CD4-positive, alpha-beta memory T cell (primary cell): ENCODE results near the gene DNPEP. TPM values are rescaled to one million over a fixed set of nuclear protein-coding genes. Genes with fewer than 3 reads are reported as not detected.
A peak's percentile ranks its signal among the peaks of the same experiment; 100 is the strongest.

Experiments used
- CTCF ChIA-PET: fragments of 350-600 bp; sonication (Branson Sonifier 250); formaldehyde crosslinking; loops from one replicate; lab custom pipeline; 2021; ENCODE audit warnings: inconsistent platforms; ENCODE audit not compliant: partially characterized antibody; lab: Charles Lee
- POLR2A ChIA-PET: fragments of 350-600 bp; sonication (Branson Sonifier 250); formaldehyde crosslinking; loops from one replicate; lab custom pipeline; 2021; ENCODE audit not compliant: partially characterized antibody; lab: Charles Lee
- DNase-seq, 5 donors: peaks; one replicate each; pipeline versions ENCODE4 v3.0.0 to v3.0.0-alpha.2; 2020 to 2022; ENCODE audit warnings: mixed read lengths in 1 of 5
- H3K27ac ChIP-seq: one replicate; pipeline ENCODE4 v1.7.0; 2013; ENCODE audit warnings: low read depth, low read length
- H3K27me3 ChIP-seq: 2 replicates; pipeline ENCODE4 v1.7.0; 2013; ENCODE audit warnings: mild to moderate bottlenecking, low read length, moderate library complexity; ENCODE audit not compliant: insufficient read depth
- H3K36me3 ChIP-seq: 2 replicates; pipeline ENCODE4 v1.7.0; 2013; ENCODE audit warnings: mild to moderate bottlenecking, low read length, moderate library complexity; ENCODE audit not compliant: insufficient read depth
- H3K4me1 ChIP-seq: 2 replicates; pipeline ENCODE4 v1.7.0; 2013; ENCODE audit warnings: mild to moderate bottlenecking, low read length, moderate library complexity; ENCODE audit not compliant: insufficient read depth
- H3K4me3 ChIP-seq, 2 donors: one replicate each; pipeline ENCODE4 v1.7.0; 2013; ENCODE audit warnings: low read length in 2 of 2, mild to moderate bottlenecking in 1 of 2
- H3K9me3 ChIP-seq, 2 donors: one replicate each; pipeline ENCODE4 v1.7.0; 2013; ENCODE audit warnings: low read length in 2 of 2, control low read depth in 1 of 2; ENCODE audit not compliant: control insufficient read depth in 1 of 2
- H3K27ac Mint-ChIP-seq, 7 donors: one replicate each; pipeline ENCODE4 v1.8.0; 2020 to 2021; ENCODE audit warnings: mixed read lengths in 7 of 7, mild to moderate bottlenecking in 6 of 7, inconsistent platforms in 3 of 7, moderate library complexity in 3 of 7
- H3K27me3 Mint-ChIP-seq, 2 donors: one replicate each; pipeline ENCODE4 v1.8.0; 2020 to 2021; ENCODE audit warnings: mixed read lengths in 2 of 2
- H3K36me3 Mint-ChIP-seq, 2 donors: one replicate each; pipeline ENCODE4 v1.8.0; 2020 to 2021; ENCODE audit warnings: mixed read lengths in 2 of 2, inconsistent platforms in 1 of 2, mild to moderate bottlenecking in 1 of 2
- H3K4me1 Mint-ChIP-seq, 4 donors: one replicate each; pipeline ENCODE4 v1.8.0; 2020 to 2021; ENCODE audit warnings: mixed read lengths in 4 of 4, mild to moderate bottlenecking in 1 of 4
- H3K4me3 Mint-ChIP-seq, 8 donors: one replicate each; pipeline ENCODE4 v1.8.0; 2020 to 2021; ENCODE audit warnings: mixed read lengths in 8 of 8, mild to moderate bottlenecking in 7 of 8, moderate library complexity in 6 of 8, inconsistent platforms in 3 of 8
- H3K9me3 Mint-ChIP-seq, 8 donors: one replicate each; pipeline ENCODE4 v1.8.0; 2020 to 2021; ENCODE audit warnings: mixed read lengths in 8 of 8, mild to moderate bottlenecking in 5 of 8, inconsistent platforms in 3 of 8, moderate library complexity in 1 of 8
- intact Hi-C: fragments of 100-400 bp; cut with micrococcal nuclease; formaldehyde crosslinking; loops from one replicate; pipeline ENCODE4 v1.15.1; 2023
- polyA plus RNA-seq, 2 donors: library from polyadenylated mRNA; unstranded; fragments of 300-500 nt; fragmentation: Illumina TruSeq; gene quantifications; one replicate each; pipeline ENCODE4 v1.2.3, GENCODE V29; 2021
- total RNA-seq, 2 experiments: library from RNA; stranded (reverse); gene quantifications; one replicate each; pipeline ENCODE4 v1.2.3, GENCODE V29; 2021

DNPEP gene
- total and polyA plus RNA-seq, 4 experiments from 2014 or later, result 57.8 to 75.9 (median 71.8) TPM

GRCh38 chr2:219419012-219419324, 31.3 kb upstream of the DNPEP start:
- Mint-ChIP-seq H3K4me3 (no peak overlapping the region), H3K27me3 (peaks cover 18 to 36% of the 10 kb centered on the region in 2 donors), H3K9me3 (peaks cover 0 to 2% (median 0%) of the 10 kb centered on the region in 8 donors), H3K27ac (no peak overlapping the region), H3K4me1 (peaks cover 0 to 1% (median 0%) of the 10 kb centered on the region in 4 donors), H3K36me3 (peaks cover 0 to 3% of the 10 kb centered on the region in 2 donors)
- no peak overlapping the region for H3K4me3 ChIP-seq
- no peaks in the 10 kb centered on the region for H3K27me3 ChIP-seq
- H3K4me1 ChIP-seq, result no peaks in the 10 kb centered on the region
- no peak for DNase-seq
- POLR2A ChIA-PET, result no interaction called here
- intact Hi-C loops, result no loop called here
- H3K9me3 ChIP-seq, result no peaks in the 10 kb centered on the region
- no peaks in the 10 kb centered on the region for H3K36me3 ChIP-seq
- CTCF ChIA-PET, result no interaction called here
- no peak overlapping the region for H3K27ac ChIP-seq

- CTCF ChIA-PET, result no interaction called here
- Histone ChIP-seq H3K27me3 (no peaks in the 10 kb centered on the region), H3K27ac (no peak within 1 kb of the TSS), H3K4me1 (no peaks in the 10 kb centered on the region), H3K36me3 (no peaks in the 10 kb centered on the region), H3K9me3 (no peaks in the 10 kb centered on the region), H3K4me3 (no peak within 1 kb of the TSS)
- DNase-seq, result no peak
- Mint-ChIP-seq H3K27me3 (peaks cover 22 to 38% of the 10 kb centered on the region in 2 donors), H3K4me1 (peaks cover 0 to 1% (median 0%) of the 10 kb centered on the region in 4 donors), H3K27ac (no peak within 1 kb of the TSS), H3K4me3 (no peak within 1 kb of the TSS), H3K36me3 (peaks cover 0 to 3% of the 10 kb centered on the region in 2 donors), H3K9me3 (peaks cover 0 to 2% (median 0%) of the 10 kb centered on the region in 8 donors)
- intact Hi-C loops, result no loop called here
- POLR2A ChIA-PET, result no interaction called here
These were observed 30.7 kb upstream of the DNPEP start, which contains the start of gene DES for GRCh38 chr2:219418155-219419011. Gene DES, plus strand, starts transcription at chr2:219418377. Its CDS starts 86 bp downstream, at chr2:219418463.

- intact Hi-C loops, result no loop called here
- CTCF ChIA-PET, result interaction anchor here (1.4 kb wide), 1 partner anchor 15 kb away, joined by 3 read pairs; no protein-coding TSS in a partner anchor
- POLR2A ChIA-PET, result interaction anchor here (0.6 kb wide), 1 partner anchor 1158 kb away, joined by 3 read pairs; no protein-coding TSS in a partner anchor
- no peaks in the 10 kb centered on the region for H3K4me1 ChIP-seq
- H3K36me3 ChIP-seq, result no peaks in the 10 kb centered on the region
- no peak overlapping the region for H3K4me3 ChIP-seq
- H3K27me3 Mint-ChIP-seq, result peaks cover 20 to 41% of the 10 kb centered on the region in 2 donors
- H3K36me3 Mint-ChIP-seq, result peaks cover 0 to 3% of the 10 kb centered on the region in 2 donors
- peaks cover 0 to 9% (median 1%) of the 10 kb centered on the region in 8 donors for H3K9me3 Mint-ChIP-seq
- H3K27me3 ChIP-seq, result no peaks in the 10 kb centered on the region
- no peak overlapping the region for H3K27ac Mint-ChIP-seq
- no peak overlapping the region for H3K4me3 Mint-ChIP-seq
- peaks cover 0 to 1% (median 0%) of the 10 kb centered on the region in 4 donors for H3K4me1 Mint-ChIP-seq
- H3K27ac ChIP-seq, result no peak overlapping the region
- DNase-seq, result no peak
- H3K9me3 ChIP-seq, result no peaks in the 10 kb centered on the region
These were observed 29.7 kb upstream of the DNPEP start for GRCh38 chr2:219417374-219417773.

GRCh38 chr2:219416938-219417337, 29.2 kb upstream of the DNPEP start:
- no peaks in the 10 kb centered on the region for H3K27me3 ChIP-seq
- peaks cover 19 to 40% of the 10 kb centered on the region in 2 donors for H3K27me3 Mint-ChIP-seq

GRCh38 chr2:219416235-219416602, 28.5 kb upstream of the DNPEP start:
- DNase-seq, result no peak
- Mint-ChIP-seq H3K36me3 (peaks cover 0 to 3% of the 10 kb centered on the region in 2 donors), H3K4me1 (peaks cover 0 to 1% (median 0%) of the 10 kb centered on the region in 4 donors), H3K27me3 (peaks cover 21 to 40% of the 10 kb centered on the region in 2 donors), H3K4me3 (no peak overlapping the region), H3K27ac (no peak overlapping the region), H3K9me3 (peaks cover 0 to 11% (median 3%) of the 10 kb centered on the region in 8 donors)
- Histone ChIP-seq H3K36me3 (no peaks in the 10 kb centered on the region), H3K4me3 (no peak overlapping the region), H3K27ac (no peak overlapping the region), H3K9me3 (no peaks in the 10 kb centered on the region), H3K27me3 (no peaks in the 10 kb centered on the region), H3K4me1 (no peaks in the 10 kb centered on the region)
- ChIA-PET POLR2A (interaction anchor here (1.1 kb wide), 1 partner anchor 26 kb away, joined by 3 read pairs; no protein-coding TSS in a partner anchor), CTCF (interaction anchor here (1.4 kb wide), 1 partner anchor 14 kb away, joined by 3 read pairs; no protein-coding TSS in a partner anchor)
- intact Hi-C loops, result no loop called here

More at GRCh38 chr2:219416938-219417337, 29.2 kb upstream of the DNPEP start:
- peaks cover 0 to 1% (median 0%) of the 10 kb centered on the region in 4 donors for H3K4me1 Mint-ChIP-seq
- Histone ChIP-seq H3K9me3 (no peaks in the 10 kb centered on the region), H3K36me3 (no peaks in the 10 kb centered on the region), H3K4me1 (no peaks in the 10 kb centered on the region), H3K27ac (no peak overlapping the region), H3K4me3 (no peak overlapping the region)
- ChIA-PET CTCF (interaction anchor here (0.7 to 1.4 kb wide), 2 partner anchors 14 to 111 kb away, joined by 3 read pairs; no protein-coding TSS in a partner anchor), POLR2A (interaction anchor here (0.6 to 1.1 kb wide), 2 partner anchors 25 to 1158 kb away, joined by 3 read pairs; no protein-coding TSS in a partner anchor)
- no peak for DNase-seq
- H3K36me3 Mint-ChIP-seq, result peaks cover 0 to 3% of the 10 kb centered on the region in 2 donors
- intact Hi-C loops, result no loop called here
- H3K4me3 Mint-ChIP-seq, result no peak overlapping the region
- peaks cover 0 to 11% (median 3%) of the 10 kb centered on the region in 8 donors for H3K9me3 Mint-ChIP-seq
- H3K27ac Mint-ChIP-seq, result no peak overlapping the region

GRCh38 chr2:219415580-219416234, 28.0 kb upstream of the DNPEP start:
- Histone ChIP-seq H3K4me1 (no peaks in the 10 kb centered on the region), H3K27me3 (no peaks in the 10 kb centered on the region), H3K9me3 (no peaks in the 10 kb centered on the region), H3K4me3 (no peak overlapping the region), H3K36me3 (no peaks in the 10 kb centered on the region), H3K27ac (no peak overlapping the region)
- intact Hi-C loops, result no loop called here
- Mint-ChIP-seq H3K27ac (peak overlapping the region in 2 of 7 donors; percentile 29 to 35), H3K4me3 (no peak overlapping the region), H3K27me3 (peaks cover 19 to 35% of the 10 kb centered on the region in 2 donors), H3K4me1 (peaks cover 0 to 1% (median 0%) of the 10 kb centered on the region in 4 donors), H3K36me3 (peaks cover 0 to 3% of the 10 kb centered on the region in 2 donors), H3K9me3 (peaks cover 0 to 11% (median 3%) of the 10 kb centered on the region in 8 donors)
- ChIA-PET POLR2A (interaction anchor here (1.1 kb wide), 1 partner anchor 26 kb away, joined by 3 read pairs; no protein-coding TSS in a partner anchor), CTCF (no interaction called here)
- DNase-seq, result no peak
